HG02852 (cell line): ENCODE data around the gene MRNIP.
A peak's percentile ranks its signal among the peaks of the same experiment; 100 is the strongest.

Experiments
- ATAC-seq: cut with Tn5 transposase; IDR thresholded peaks from one replicate; pipeline ENCODE4 v1.9.1; 2021; ENCODE audit warnings: mild to moderate bottlenecking, moderate library complexity; ENCODE audit not compliant: unreplicated experiment

Gene MRNIP, protein sequence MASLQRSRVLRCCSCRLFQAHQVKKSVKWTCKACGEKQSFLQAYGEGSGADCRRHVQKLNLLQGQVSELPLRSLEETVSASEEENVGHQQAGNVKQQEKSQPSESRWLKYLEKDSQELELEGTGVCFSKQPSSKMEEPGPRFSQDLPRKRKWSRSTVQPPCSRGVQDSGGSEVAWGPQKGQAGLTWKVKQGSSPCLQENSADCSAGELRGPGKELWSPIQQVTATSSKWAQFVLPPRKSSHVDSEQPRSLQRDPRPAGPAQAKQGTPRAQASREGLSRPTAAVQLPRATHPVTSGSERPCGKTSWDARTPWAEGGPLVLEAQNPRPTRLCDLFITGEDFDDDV

DNA sequence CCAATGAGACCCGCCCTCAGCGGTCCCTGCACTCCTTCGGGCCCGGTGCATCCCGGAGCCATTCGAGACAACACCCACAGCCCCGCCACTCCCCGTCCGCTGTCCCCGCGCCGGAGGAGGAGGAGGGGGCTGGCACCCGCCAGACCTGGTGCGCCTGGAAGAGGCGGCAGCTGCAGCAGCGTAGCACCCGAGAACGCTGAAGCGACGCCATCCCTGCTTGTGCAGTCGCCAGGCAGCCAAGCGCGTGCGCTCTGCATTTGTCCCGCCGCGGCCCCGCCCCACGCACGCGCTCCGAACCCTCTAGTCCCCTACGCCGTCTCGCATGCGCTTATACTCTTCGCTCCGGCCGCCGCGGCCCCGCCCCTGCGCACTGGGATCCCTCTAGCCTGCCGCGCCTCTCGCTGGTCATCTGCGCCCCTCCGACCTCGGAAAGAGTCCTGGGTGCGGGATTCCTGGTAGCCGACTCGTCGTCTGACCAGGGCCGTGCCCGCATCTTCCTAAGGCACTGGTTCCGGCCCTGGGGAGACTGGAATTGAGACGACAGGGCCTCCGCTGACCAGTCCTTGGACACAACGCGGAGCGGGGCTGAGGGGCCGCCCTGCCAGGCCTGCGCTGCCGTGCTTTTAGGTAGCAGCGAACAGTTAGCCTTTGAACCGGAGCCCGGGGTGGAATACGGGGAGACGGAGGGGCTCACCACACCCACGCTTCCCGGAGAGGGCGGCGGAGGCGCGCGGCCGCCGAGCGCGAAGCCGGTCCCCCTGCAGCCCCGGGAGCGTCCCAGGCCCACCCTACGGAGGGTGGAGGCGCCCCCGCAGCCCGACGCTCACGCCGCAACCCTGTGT, at the start of gene MRNIP:
TSS of gene MRNIP (minus strand) at position 232 of the 842 bp plus-strand sequence. CDS start at position 211, 21 bp downstream.
- ATAC-seq = peak; percentile 96

DNA sequence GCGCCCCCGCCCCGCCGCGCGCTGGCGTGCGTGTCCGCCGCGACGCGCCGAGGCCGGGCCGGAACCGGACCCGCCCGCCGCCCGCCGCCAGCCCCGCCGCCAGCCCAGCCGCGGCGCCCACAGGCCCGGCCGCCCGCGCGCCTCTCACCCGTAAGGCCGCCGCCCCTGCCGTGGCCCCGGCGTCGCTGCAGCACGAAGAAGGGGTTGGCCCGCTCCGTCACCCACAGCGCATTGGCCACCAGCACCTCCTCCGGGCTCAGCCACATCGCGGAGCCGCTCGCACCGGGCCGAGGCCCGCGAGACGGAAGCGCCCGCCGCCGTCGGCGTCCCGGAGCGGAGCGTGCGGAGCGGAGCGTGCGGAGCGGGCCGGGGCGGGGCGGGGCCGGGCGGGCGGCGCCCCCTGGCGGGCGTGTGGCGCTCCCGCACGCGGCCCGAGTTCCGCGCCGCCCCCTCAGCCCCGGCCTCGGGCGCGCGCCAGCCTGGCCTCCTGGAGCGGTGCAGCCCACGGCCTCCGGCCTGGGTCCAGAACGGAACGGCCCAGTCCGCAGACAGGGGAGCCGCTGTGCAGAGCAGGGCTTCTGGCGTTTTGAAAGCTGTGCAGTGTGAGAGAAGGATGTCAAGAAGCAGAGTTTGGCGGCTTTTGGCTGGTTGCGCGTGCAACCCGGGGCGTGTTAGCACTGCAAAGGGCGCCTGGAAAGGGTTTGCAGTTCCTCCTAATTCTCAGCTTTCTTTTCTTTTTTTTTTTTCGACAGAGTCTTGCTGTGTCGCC, 49.1 kb upstream of the MRNIP start, which contains the start of gene TBC1D9B:
TSS of gene TBC1D9B (minus strand) at position 342 of the 769 bp plus-strand sequence. CDS start at position 266, 76 bp downstream.
- peak; percentile 86 for ATAC-seq

DNA sequence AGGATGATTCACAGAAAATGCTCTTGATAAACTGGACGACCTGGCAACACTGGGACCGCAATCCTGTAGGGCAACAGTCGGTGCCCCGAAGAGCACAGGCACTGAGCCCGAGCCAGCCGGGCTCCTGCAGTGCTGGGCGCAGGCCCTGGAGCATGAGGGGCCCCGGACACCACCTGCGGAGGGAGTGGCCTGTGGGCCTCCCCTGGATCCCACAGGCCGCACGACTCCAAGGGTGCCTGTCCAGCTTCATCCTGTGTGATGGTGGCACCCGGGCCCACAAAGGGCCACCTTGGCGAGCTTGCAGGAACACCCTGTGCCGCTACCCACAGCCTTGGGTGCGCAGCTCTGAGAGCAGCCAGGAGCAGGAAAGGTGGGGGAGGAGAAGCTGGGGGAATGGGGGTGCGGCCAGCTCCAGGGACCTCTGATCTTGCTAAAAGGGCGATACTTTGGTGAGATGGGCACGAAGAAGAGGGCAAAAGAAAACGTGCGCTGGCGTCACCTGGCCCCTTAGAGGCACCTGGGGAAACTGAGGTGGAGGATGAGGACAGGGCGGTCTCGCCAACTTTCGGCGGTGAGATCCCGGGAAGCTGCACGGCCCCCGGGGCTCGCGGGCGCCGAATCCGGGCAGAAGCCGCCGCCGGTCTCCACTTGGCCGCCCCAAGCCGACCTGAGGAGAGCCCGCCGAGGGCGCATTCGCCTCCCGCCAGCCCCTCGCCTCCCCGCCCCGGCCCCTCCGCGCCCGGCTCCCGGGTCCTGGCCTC, 48.4 kb upstream of the MRNIP start:
- no peak for ATAC-seq

DNA sequence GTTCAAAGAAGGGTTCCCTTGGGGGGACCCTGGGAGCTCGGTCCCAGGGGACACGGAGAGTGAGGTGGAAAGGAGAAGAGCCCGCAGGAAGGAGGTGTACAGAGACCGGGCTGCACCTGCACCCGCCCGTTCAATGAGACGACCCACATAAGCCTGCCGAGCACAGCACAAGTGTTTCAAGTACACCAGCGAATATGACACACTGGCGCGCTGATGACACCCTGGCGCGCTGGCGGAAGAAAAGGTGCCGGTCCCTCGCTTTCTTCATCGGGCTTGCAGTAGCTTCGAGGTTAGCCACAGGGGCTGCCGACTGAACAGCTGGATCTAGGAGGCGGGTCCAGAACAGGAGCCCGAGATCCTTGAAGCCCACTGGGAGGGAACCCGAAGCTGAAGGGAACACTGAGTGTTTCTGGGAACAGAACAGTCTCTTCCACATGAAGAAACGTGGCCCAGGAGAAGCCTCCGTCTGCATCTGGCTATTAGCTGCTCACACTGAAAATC, 47.7 kb upstream of the MRNIP start:
- no peak for ATAC-seq

DNA sequence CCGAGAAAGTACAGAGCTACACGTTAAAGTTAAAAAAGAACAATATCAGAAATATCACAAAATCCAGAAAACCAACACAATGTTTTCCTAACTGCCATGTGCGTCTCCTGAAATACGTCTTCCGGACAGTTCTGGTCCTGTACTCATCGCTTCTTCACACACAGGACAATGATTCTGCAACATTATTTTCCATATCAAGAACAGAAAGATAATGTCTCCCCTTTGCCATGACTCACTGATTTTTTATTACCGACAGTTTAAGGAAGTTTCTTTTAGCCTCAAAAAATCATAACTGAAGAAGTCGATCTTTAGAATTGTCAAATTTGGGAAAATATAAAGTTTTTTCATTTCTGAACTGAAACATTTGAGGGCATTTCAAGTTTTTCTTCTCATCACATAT, 46.5 kb upstream of the MRNIP start:
- ATAC-seq = no peak

DNA sequence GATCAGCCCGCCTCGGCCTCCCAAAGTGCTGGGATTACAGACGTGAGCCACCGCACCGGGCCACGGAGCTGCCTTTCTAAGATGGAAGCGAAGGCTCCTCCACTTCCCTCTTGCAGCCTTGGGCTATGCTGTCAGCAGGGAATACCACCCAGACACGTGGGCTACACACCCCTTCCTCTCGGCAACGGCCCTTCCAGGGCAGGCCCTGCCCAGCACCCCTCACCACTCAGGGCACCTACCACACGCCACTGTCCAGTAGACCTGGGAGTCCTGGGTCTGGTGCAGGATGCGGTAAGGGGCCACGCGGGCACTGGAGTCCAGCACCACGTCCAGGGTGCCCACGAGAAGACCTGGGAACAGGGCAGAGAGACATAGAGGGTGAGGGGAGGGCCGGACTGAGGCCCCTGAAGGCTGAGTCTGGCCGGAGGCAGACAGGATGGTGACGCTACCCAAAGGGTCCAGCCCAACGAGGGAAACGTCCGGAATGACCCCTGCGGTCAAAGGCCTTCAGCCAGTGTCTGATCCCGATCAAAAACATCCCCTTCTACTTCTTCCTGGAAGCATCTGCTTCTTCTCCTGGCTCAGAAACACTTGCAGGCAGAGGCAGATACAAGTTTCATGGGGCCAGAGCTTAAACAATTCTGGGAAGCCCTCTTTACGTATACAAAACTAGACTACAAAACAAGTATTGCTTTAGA, 46.0 kb upstream of the MRNIP start:
- no peak for ATAC-seq

DNA sequence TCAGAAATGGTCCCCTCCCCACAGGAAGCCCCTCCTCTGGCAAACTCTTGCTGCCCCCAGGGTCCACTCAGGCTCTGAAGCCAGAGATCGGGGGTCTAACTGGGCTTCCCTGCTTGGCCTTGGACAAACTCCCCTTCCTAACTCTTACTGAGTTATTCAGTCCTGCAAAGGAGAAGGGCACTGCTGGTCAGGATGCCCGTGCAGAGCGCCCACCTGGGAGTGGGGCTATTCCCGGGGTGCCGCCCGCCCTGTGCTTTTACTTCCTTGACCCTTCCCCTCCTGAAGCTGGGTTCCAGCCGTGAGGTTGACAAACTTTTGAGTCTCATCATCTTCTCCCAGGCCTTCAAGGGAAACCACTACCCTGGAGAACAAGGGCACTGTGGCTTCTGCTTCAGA, 44.1 kb upstream of the MRNIP start:
- no peak for ATAC-seq

DNA sequence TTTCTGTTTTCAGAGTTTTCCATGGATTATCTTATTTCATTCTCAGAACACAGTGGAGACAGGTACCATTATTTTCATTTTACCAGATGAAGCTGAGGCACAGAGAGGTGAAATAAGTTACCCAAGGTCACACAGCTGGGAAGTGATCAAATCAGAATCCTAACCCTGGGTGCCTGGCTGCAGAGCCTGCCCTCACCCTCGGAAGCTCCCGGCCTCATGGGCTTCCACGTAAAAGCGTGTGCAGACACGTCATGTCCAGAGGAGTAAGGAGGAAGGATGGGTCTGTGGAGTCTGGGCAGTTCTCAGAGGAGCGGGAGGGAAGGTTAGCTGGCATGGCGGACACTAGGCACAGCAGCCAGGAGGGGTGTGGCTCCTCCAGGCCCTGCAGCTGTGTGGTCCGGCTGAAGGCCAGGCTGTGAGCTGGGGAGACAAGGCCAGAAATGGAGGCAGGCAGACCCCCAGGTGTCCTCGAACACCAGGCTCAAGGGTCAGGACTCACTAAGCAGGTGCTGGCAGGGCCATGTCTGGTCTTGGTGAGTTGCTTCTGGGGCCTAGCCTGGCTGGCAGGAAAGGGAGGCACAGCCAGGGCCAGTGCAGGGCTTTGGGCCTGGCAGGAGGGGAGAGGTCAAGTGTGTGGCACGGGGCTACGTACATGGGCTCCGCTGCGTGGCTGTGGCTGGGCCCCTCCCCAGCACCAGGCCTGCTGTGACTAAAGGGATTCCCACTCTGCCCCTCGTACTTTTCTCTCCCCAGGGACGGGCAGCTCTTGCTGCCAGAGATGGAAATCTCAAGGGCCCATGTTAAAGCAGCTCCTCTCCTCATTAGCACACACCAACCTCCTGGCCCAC, 43.5 kb upstream of the MRNIP start:
- no peak for ATAC-seq

DNA sequence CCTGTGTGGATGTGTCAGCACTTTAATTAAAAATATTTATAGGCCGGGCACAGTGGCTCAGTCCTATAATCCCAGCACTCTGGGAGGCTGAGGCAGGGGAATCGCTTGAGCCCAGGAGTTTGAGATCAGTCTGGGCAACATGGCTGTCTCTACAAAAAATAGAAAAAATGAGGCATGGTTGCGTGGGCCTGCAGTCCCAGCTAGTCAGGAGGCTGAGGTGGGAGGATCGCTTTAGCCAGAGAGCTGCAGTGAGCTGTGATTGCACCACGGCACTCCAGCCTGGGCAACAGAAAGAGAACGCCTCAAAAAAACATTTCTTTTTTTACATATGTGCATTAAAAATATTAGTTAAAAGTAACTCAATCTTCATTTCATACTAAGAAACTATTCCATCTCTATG, 42.8 kb upstream of the MRNIP start:
- no peak for ATAC-seq

DNA sequence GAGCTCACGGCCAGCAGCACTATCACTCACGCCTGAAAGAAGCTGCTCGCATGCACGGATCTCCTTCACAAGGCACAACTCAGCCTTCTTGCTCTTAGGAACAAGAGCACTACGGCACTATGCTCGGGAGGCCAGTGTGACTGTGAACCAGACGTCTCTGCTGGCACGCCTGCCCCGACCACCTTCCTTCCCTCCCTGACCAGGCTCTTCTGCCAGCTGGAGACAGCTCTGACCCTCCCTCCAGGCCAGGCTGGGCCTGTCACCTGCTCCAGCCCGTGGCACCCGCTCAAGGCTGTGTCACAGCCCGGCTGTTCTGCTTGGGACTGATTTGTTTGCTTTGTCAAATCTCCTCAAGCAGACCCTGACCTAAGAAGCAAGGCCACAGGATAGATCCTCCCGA, 42.1 kb upstream of the MRNIP start:
- ATAC-seq = no peak

DNA sequence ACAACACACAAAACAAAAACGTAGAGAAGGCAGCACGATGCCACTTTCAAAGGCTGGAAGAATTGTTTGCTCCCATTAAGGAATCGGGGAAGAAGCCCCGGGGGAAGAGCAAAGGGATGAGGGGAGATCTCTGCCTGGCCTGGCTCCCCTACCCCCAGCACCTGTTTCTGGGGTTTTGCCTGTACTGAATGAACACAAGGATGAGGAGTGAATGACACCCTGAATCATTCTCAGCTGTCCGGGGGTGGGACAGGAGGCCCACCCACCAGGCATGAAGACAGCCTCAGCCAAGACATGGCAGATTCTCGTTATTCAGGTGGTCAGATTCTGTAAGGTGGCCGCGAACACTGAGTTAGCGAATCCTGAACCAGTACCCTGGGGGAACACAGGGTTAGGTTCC, 41.6 kb upstream of the MRNIP start:
- no peak for ATAC-seq

DNA sequence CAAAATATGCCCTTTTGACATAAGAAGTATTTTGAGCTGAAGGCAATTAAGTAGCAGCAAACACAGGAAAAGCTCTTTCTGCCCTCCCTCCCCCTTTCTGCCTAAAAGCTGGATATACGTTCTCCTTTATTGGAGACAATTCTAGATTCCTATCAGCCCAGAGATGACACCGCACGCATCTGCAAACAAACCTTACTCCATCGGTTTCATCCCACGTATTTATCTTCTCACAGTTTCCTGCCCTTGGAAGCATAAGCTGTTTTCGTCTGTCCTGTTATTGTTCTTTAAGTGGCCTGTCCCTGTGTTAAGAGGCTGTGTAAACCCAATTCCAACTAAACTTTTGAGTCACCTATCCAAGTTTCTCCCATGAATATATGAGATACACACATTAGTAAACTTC, 37.2 kb upstream of the MRNIP start:
- no peak for ATAC-seq

DNA sequence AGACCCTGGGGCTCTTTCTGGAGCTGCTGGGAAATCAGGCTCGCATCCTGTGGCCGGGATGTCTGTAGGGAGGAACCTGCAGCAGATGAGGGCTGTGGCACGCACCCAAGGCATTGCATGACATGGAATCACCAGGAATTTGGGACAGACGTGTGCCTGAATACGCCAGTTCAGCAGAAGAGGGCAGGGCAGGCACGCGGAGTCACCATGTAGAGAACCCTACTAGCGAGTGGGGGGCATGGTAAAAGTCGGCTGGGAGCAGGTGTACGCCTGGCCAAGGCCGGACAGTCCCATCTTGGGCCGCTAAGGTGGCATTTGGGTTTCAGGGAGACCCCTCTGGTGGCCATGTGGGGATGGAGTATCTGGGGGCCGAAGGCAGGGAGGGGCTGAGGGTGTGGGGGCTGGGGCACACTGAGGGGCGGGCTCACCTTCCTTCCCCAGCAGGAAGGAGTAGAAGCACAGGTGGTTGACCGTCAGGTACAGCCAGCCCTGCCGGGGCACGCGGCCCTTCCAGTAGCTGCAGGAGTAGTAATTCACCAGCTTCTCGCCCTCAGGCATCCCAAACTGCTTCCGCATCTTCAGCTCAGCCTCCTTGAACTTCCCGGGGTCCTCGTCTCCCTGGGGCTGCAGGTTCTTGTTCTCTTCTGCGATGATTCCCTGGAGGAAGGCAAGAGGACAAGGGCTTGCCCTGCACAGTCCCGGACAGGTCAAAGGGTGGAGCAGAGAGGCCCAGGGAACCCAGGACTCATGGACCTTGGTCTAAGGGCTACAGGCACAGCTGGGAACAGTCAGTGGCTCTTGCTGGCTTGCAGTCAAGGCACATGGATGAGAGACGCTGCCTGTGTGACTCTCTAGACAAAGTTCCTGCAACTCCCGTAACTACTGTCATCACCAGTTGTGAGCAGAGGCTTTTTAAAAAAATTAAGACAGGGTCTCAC, 35.6 kb upstream of the MRNIP start:
- ATAC-seq = no peak

DNA sequence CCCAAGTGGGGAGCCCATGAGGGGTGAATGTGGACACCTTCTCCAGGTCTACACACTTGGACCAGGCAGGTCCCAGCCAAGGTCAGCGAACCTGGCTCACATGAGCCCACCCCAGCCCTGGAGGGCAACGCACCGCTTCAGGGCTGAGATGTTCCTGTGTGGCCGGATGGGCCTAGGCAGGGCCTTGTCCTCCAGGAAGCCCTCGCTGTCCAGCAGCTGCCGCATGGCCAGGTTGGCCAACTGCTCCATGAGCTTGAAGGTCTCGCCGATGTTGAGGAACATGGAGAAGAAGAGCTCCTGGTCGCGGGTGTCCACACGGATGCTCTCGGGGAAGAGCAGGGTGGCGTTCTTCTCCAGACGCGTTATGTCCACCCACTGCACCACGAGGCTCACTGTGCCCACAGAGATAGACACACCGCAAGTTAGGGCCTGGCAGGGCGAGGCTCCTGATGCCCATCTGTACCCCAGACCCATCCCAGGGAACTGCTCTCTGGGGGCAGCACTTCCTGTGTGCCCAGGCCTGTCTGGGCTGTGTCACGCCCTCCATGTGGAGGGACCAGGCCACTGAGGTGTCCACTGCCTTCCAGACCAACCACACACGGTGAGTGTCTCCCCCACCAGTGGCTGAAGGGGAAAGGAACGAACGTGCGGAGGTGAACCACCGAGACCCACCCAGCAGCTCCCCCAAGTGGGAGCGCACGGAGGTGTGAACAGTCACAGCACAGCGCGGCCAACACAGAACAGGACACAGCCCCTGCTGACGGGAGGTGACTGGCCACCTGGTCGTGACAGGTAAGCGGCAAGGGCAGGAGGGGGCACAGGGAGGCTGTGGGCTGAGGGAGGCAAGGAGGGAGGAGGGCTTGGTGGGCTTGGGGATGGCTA, 34.7 kb upstream of the MRNIP start:
- ATAC-seq = no peak

DNA sequence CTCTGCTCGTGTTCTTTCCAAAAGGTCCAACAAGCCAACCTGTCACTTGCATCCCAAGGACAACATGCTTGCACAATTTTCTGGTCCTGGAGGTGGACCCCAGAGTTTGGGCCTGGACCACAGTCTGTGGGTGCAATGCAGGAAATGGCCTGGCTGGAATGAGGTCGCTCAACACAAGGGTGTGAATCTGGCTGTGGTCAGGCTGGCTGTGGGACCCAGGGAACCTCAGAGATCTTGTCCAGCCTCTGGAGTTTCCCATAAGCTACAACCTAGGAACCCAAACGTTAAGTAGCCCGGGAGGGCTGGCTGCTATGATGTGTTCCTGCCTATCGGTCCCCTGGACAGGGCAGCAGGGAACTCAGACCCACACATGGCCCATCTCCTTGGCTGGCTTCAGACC, 33.6 kb upstream of the MRNIP start:
- no peak for ATAC-seq

DNA sequence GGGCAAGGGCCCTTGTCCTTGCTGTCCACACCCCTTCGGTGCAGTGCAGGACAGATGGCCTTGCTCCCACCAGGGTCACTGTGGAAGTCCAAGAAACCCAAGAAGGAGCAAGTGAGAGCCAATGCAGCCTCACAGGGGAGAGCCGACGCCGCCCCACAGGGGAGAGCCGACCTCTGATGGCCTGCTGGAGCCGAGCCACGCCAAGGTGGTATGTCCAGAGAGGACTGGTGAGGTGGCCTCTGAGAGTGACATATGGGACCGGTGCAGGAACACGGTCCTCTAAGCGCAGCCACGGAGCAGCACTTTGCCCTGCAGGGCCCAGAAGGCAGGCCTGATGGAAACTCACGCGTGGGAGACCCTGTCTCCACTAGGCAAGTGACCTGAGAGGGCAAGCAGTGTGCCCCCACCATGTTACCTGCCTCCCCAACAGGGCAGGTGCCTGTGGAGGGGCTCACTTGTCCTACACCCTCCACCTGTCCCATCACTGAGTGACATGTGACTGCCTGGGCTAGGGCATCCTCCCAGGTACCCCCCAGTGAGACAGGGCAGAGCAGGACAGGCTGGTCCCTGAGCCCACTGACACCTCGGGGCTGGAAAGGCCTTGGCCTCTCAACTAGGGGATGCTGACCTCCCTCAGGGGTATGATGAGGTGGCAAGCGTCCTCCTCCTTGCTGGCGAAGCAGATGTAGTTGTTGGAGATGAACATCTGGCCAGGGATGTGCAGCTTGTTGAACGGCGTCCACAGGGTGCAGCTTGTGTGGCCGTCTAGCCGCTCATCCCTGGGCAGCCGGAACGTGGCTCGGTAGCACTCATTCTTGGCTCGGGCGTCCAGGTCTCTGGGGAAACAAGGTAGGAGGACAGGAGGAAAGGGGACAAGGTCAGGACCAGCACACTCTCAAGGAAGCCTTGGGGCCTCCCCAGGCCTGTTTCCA, 32.4 kb upstream of the MRNIP start:
- ATAC-seq = no peak
